ENCODE measurements around the gene PFN1. TPM values are rescaled to one million over a fixed set of nuclear protein-coding genes. Genes with fewer than 3 reads are reported as not detected.
A peak's percentile ranks its signal among the peaks of the same experiment; 100 is the strongest.

The PFN1 gene
- total and polyA plus RNA-seq, 8 donors, result 63.6 to 195 (median 138) TPM

- no peak overlapping the region for H3K27ac ChIP-seq
- intact Hi-C loops (cut with DNase I), result loop anchor here in 1 of 3 donors (10.0 kb wide), 1 partner anchor 50 kb away; the partner anchor contains the start of gene CAMTA2
- no peaks in the 10 kb centered on the region for H3K9me3 ChIP-seq
- H3K4me1 ChIP-seq, result peaks cover 0 to 12% (median 7%) of the 10 kb centered on the region in 3 donors
- no peak overlapping the region for H3K4me3 ChIP-seq
- 17 to 21% methylated on average over 14 of the region's 14 CpGs for WGBS, 2 donors
- ATAC-seq (peak in 3 of 4 donors; percentile 47 to 57 (median 50)), DNase-seq (peak in 4 of 6 donors; percentile 33 to 73 (median 60)), FAIRE-seq (no peak)
- H3K27me3 ChIP-seq, result no peaks in the 10 kb centered on the region
- H3K36me3 ChIP-seq, result peaks cover 0 to 7% (median 6%) of the 10 kb centered on the region in 3 donors
- no peak for TF ChIP-seq CTCF (IDR thresholded peaks at IDR 0.05)
These were observed 14.0 kb downstream of the PFN1 start for GRCh38 chr17:4934173-4934979.

- Histone ChIP-seq H3K27me3 (no peaks in the 10 kb centered on the region), H3K4me1 (peaks cover 0 to 6% (median 2%) of the 10 kb centered on the region in 3 donors), H3K27ac (no peak overlapping the region), H3K4me3 (no peak overlapping the region), H3K9me3 (no peaks in the 10 kb centered on the region), H3K36me3 (peaks cover 0 to 7% (median 6%) of the 10 kb centered on the region in 3 donors)
- WGBS, 2 donors, result 64 to 79% methylated on average over 15 to 16 of the region's 16 CpGs
- DNase-seq (no peak), ATAC-seq (no peak), FAIRE-seq (no peak)
- no peak for TF ChIP-seq CTCF (IDR thresholded peaks at IDR 0.05)
- intact Hi-C loops (cut with DNase I), result loop anchor here in 1 of 3 donors (10.0 kb wide), 1 partner anchor 51 kb away; the partner anchor contains the start of gene CAMTA2
These were observed 14.7 kb downstream of the PFN1 start for GRCh38 chr17:4933646-4934045.

GRCh38 chr17:4932756-4933155 is 15.6 kb downstream of the PFN1 start:
- Histone ChIP-seq H3K4me1 (peaks cover 0 to 3% (median 0%) of the 10 kb centered on the region in 3 donors), H3K9me3 (no peaks in the 10 kb centered on the region), H3K27me3 (no peaks in the 10 kb centered on the region), H3K27ac (no peak overlapping the region), H3K4me3 (no peak overlapping the region), H3K36me3 (peaks cover 0 to 6% (median 5%) of the 10 kb centered on the region in 3 donors)
- FAIRE-seq (no peak), DNase-seq (peak in 1 of 6 donors; percentile 40), ATAC-seq (no peak)
- TF ChIP-seq CTCF (IDR thresholded peaks at IDR 0.05), result no peak
- WGBS, 2 donors, result 82 to 83% methylated on average over 12 of the region's 12 CpGs
- intact Hi-C loops (cut with DNase I), result loop anchor here in 1 of 3 donors (10.0 kb wide), 1 partner anchor 52 kb away; the partner anchor contains the start of gene CAMTA2

- intact Hi-C loops (cut with DNase I), result loop anchor here in 1 of 3 donors (10.0 kb wide), 1 partner anchor 53 kb away; the partner anchor contains the start of gene CAMTA2
- 81 to 82% methylated on average over 13 to 14 of the region's 14 CpGs for WGBS, 2 donors
- peaks cover 0 to 3% (median 0%) of the 10 kb centered on the region in 3 donors for H3K4me1 ChIP-seq
- no peak within 1 kb of the TSS for H3K4me3 ChIP-seq
- peak in 1 of 6 donors; percentile 1 for DNase-seq
- H3K9me3 ChIP-seq, result no peaks in the 10 kb centered on the region
- H3K36me3 ChIP-seq, result no peaks in the 10 kb centered on the region
- FAIRE-seq, result no peak
- peak in 1 of 4 donors; percentile 38 for ATAC-seq
- H3K27me3 ChIP-seq, result no peaks in the 10 kb centered on the region
- no peak within 1 kb of the TSS for H3K27ac ChIP-seq
- TF ChIP-seq CTCF (IDR thresholded peaks at IDR 0.05), result no peak
These were observed 16.4 kb downstream of the PFN1 start, which contains the start of gene GP1BA for GRCh38 chr17:4931963-4932362. TSS of gene GP1BA (plus strand) at chr17:4932277. CDS start at chr17:4932605, 328 bp downstream.

Measured in pancreas (tissue), 10 donors.